ENCODE measurements around the gene UBE2R2. TPM values are rescaled to one million over a fixed set of nuclear protein-coding genes. Genes with fewer than 3 reads are reported as not detected.

Gene UBE2R2
- polyA plus RNA-seq, 1 donor from 2014 or later = 45.0 TPM

- TF ChIP-seq SMC3 (conservative IDR thresholded peaks at IDR 0.05; ENCODE audit: poor library complexity) = no peak
- TF ChIP-seq REST (IDR thresholded peaks at IDR 0.05; ENCODE audit: borderline replicate concordance) = no peak
- no peak for TF ChIP-seq RAD21 (conservative IDR thresholded peaks at IDR 0.05)
- no peak for TF ChIP-seq MXI1 (conservative IDR thresholded peaks at IDR 0.05; ENCODE audit: poor library complexity, severe bottlenecking)
- TF ChIP-seq CTCF (IDR thresholded peaks at IDR 0.05; ENCODE audit: poor library complexity, severe bottlenecking) = no peak
- TF ChIP-seq POLR2AphosphoS5 (IDR thresholded peaks at IDR 0.05) = no peak
- Histone ChIP-seq H3F3A (ENCODE audit: insufficient read depth, low read length, poor library complexity, severe bottlenecking) (no peaks in the 10 kb centered on the region), H3K27me3 (ENCODE audit: insufficient read depth, low read depth, low read length) (no peaks in the 10 kb centered on the region), H3K4me2 (ENCODE audit: low read length) (no peak overlapping the region), H3K79me2 (replicated peaks; ENCODE audit: insufficient read depth, low read length) (peaks cover 76% of the 10 kb centered on the region), H3K36me3 (ENCODE audit: insufficient read depth, low read length) (no peaks in the 10 kb centered on the region), H3K9me3 (ENCODE audit: low read length) (no peaks in the 10 kb centered on the region), H3K27ac (ENCODE audit: low read length) (no peak overlapping the region), H4K20me1 (ENCODE audit: insufficient read depth) (no peaks in the 10 kb centered on the region), H3K9ac (ENCODE audit: low read length) (no peak overlapping the region), H3K4me3 (ENCODE audit: low read length) (no peak overlapping the region), H3K9me2 (ENCODE audit: insufficient read depth, low read length) (no peaks in the 10 kb centered on the region), H2AFZ (ENCODE audit: low read depth, low read length) (no peak overlapping the region)
Measured at GRCh38 chr9:33884856-33885701, 68.1 kb downstream of the UBE2R2 start.

- H3K27ac ChIP-seq (ENCODE audit: low read length) = no peak overlapping the region
- peaks cover 67% of the 10 kb centered on the region for H3K79me2 ChIP-seq (replicated peaks; ENCODE audit: insufficient read depth, low read length)
- H3K4me2 ChIP-seq (ENCODE audit: low read length) = no peak overlapping the region
- no peak overlapping the region for H3K9ac ChIP-seq (ENCODE audit: low read length)
- H3K4me3 ChIP-seq (ENCODE audit: low read length) = no peak overlapping the region
- TF ChIP-seq TAF1 (IDR thresholded peaks at IDR 0.05; ENCODE audit: low read depth) = no peak
- TF ChIP-seq EP300 (conservative IDR thresholded peaks at IDR 0.05; ENCODE audit: poor library complexity, severe bottlenecking) = no peak
- H3K9me2 ChIP-seq (ENCODE audit: insufficient read depth, low read length) = no peaks in the 10 kb centered on the region
- H3K36me3 ChIP-seq (ENCODE audit: insufficient read depth, low read length) = no peaks in the 10 kb centered on the region
- no peaks in the 10 kb centered on the region for H3K9me3 ChIP-seq (ENCODE audit: low read length)
- no peak overlapping the region for H2AFZ ChIP-seq (ENCODE audit: low read depth, low read length)
- H3F3A ChIP-seq (ENCODE audit: insufficient read depth, low read length, poor library complexity, severe bottlenecking) = no peaks in the 10 kb centered on the region
- H3K27me3 ChIP-seq (ENCODE audit: insufficient read depth, low read depth, low read length) = no peaks in the 10 kb centered on the region
- no peaks in the 10 kb centered on the region for H4K20me1 ChIP-seq (ENCODE audit: insufficient read depth)
Measured at GRCh38 chr9:33885948-33886347, 69.0 kb downstream of the UBE2R2 start.

- no peak overlapping the region for H3K4me2 ChIP-seq (ENCODE audit: low read length)
- H3K27me3 ChIP-seq (ENCODE audit: insufficient read depth, low read depth, low read length) = no peaks in the 10 kb centered on the region
- H3K27ac ChIP-seq (ENCODE audit: low read length) = no peak overlapping the region
- no peaks in the 10 kb centered on the region for H3K9me2 ChIP-seq (ENCODE audit: insufficient read depth, low read length)
- H3K9me3 ChIP-seq (ENCODE audit: low read length) = no peaks in the 10 kb centered on the region
- H3K9ac ChIP-seq (ENCODE audit: low read length) = no peak overlapping the region
- no peak overlapping the region for H3K4me3 ChIP-seq (ENCODE audit: low read length)
- no peaks in the 10 kb centered on the region for H4K20me1 ChIP-seq (ENCODE audit: insufficient read depth)
- TF ChIP-seq CTCF (IDR thresholded peaks at IDR 0.05; ENCODE audit: poor library complexity, severe bottlenecking) (no peak), RAD21 (conservative IDR thresholded peaks at IDR 0.05) (no peak), TAF1 (IDR thresholded peaks at IDR 0.05; ENCODE audit: low read depth) (no peak), POLR2AphosphoS5 (IDR thresholded peaks at IDR 0.05) (no peak), EZH2 (IDR thresholded peaks at IDR 0.05; ENCODE audit: borderline replicate concordance, insufficient read depth, low read length, poor library complexity, severe bottlenecking) (no peak), SMC3 (conservative IDR thresholded peaks at IDR 0.05; ENCODE audit: poor library complexity) (no peak), REST (IDR thresholded peaks at IDR 0.05; ENCODE audit: borderline replicate concordance) (no peak), EP300 (conservative IDR thresholded peaks at IDR 0.05; ENCODE audit: poor library complexity, severe bottlenecking) (no peak), MXI1 (conservative IDR thresholded peaks at IDR 0.05; ENCODE audit: poor library complexity, severe bottlenecking) (no peak)
- H3K79me2 ChIP-seq (replicated peaks; ENCODE audit: insufficient read depth, low read length) = peaks cover 48% of the 10 kb centered on the region
- no peaks in the 10 kb centered on the region for H3K36me3 ChIP-seq (ENCODE audit: insufficient read depth, low read length)
- H3F3A ChIP-seq (ENCODE audit: insufficient read depth, low read length, poor library complexity, severe bottlenecking) = no peaks in the 10 kb centered on the region
- no peak overlapping the region for H2AFZ ChIP-seq (ENCODE audit: low read depth, low read length)
Measured at GRCh38 chr9:33893861-33894260, 76.9 kb downstream of the UBE2R2 start.

Data from neural cell (in vitro differentiated cells).